Calu3 (cell line): ENCODE results near the gene WNK1. TPM values are rescaled to one million over a fixed set of nuclear protein-coding genes. Genes with fewer than 3 reads are reported as not detected.
A peak's percentile ranks its signal among the peaks of the same experiment; 100 is the strongest.

Source experiments
- BruUV-seq: library from RNA; stranded (reverse); fragments of 400-500 nt; replicated peaks from 2 replicates; lab custom pipeline; 2021; lab: Mats Ljungman, UMichigan
- CTCF ChIA-PET: fragments of 300-600 bp; sonication (Branson Sonifier 250); formaldehyde crosslinking; loops from one replicate; lab custom pipeline; 2022; ENCODE audit warnings: antibody characterized with exemption; lab: Charles Lee
- DNase-seq: peaks from one replicate; pipeline ENCODE4 v3.0.0; 2022
- H3K27ac Mint-ChIP-seq: one replicate; pipeline ENCODE4 v1.8.0; 2022; ENCODE audit warnings: mixed read lengths; ENCODE audit not compliant: unreplicated experiment
- H3K27me3 Mint-ChIP-seq: one replicate; pipeline ENCODE4 v1.8.0; 2022; ENCODE audit warnings: mixed read lengths; ENCODE audit not compliant: unreplicated experiment
- H3K36me3 Mint-ChIP-seq: one replicate; pipeline ENCODE4 v1.8.0; 2022; ENCODE audit warnings: mild to moderate bottlenecking, moderate library complexity, mixed read lengths; ENCODE audit not compliant: insufficient read depth, unreplicated experiment
- H3K4me1 Mint-ChIP-seq: one replicate; pipeline ENCODE4 v1.8.0; 2022; ENCODE audit warnings: mild to moderate bottlenecking, low read depth, mixed read lengths; ENCODE audit not compliant: unreplicated experiment
- H3K4me3 Mint-ChIP-seq: one replicate; pipeline ENCODE4 v1.8.0; 2022; ENCODE audit warnings: mild to moderate bottlenecking, low read depth, moderate library complexity, mixed read lengths; ENCODE audit not compliant: unreplicated experiment
- H3K9me3 Mint-ChIP-seq: one replicate; pipeline ENCODE4 v1.8.0; 2022; ENCODE audit warnings: low read depth, mixed read lengths; ENCODE audit not compliant: unreplicated experiment
- intact Hi-C: fragments of 100-400 bp; cut with micrococcal nuclease; formaldehyde crosslinking; loops from one replicate; pipeline ENCODE4 v1.10.0; 2022; ENCODE audit not compliant: unreplicated experiment
- total RNA-seq: library from RNA; stranded (reverse); gene quantifications from 2 replicates; pipeline ENCODE4 v1.2.3, GENCODE V29; 2022
- TF ChIP-seq, protein P1 (sequence below): fragments of 200-600 bp; IDR thresholded peaks from one replicate; pipeline ENCODE4 v1.8.0; 2022; ENCODE audit warnings: antibody characterized with exemption; ENCODE audit not compliant: unreplicated experiment

Gene WNK1
- total RNA-seq, 1 experiment from 2014 or later = 107 TPM

DNA sequence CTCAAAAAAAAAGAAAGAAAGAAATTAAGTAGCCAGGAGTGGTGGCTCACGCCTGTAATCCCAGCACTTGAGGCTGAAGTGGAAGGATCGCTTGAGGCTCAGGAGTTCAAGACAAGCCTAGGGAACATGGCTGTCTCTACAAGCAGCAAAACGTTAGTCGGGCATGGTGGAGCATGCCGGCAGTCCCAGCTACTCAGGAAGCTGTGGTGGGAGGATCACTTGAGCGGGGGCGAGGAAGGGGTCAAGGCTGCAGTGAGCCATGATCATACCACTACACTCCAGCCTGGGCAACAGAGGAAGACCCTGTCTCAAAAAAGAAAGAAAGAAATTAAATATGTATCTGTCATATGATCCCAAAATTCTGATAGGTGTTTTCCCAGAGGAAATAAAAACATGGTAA, 191.8 kb downstream of the WNK1 start:
- no peak for DNase-seq
- Mint-ChIP-seq H3K4me3 (no peak overlapping the region), H3K4me1 (peaks cover 8% of the 10 kb centered on the region), H3K27me3 (no peaks in the 10 kb centered on the region), H3K9me3 (no peaks in the 10 kb centered on the region), H3K27ac (no peak overlapping the region), H3K36me3 (peaks cover 23% of the 10 kb centered on the region)
- BruUV-seq = no TSS peak
- CTCF ChIA-PET = no interaction called here
- intact Hi-C loops = loop anchor here (10.0 kb wide), 1 partner anchor 129 kb away; no protein-coding TSS in a partner anchor
- TF ChIP-seq, protein P1, sequence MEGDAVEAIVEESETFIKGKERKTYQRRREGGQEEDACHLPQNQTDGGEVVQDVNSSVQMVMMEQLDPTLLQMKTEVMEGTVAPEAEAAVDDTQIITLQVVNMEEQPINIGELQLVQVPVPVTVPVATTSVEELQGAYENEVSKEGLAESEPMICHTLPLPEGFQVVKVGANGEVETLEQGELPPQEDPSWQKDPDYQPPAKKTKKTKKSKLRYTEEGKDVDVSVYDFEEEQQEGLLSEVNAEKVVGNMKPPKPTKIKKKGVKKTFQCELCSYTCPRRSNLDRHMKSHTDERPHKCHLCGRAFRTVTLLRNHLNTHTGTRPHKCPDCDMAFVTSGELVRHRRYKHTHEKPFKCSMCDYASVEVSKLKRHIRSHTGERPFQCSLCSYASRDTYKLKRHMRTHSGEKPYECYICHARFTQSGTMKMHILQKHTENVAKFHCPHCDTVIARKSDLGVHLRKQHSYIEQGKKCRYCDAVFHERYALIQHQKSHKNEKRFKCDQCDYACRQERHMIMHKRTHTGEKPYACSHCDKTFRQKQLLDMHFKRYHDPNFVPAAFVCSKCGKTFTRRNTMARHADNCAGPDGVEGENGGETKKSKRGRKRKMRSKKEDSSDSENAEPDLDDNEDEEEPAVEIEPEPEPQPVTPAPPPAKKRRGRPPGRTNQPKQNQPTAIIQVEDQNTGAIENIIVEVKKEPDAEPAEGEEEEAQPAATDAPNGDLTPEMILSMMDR = no peak

DNA sequence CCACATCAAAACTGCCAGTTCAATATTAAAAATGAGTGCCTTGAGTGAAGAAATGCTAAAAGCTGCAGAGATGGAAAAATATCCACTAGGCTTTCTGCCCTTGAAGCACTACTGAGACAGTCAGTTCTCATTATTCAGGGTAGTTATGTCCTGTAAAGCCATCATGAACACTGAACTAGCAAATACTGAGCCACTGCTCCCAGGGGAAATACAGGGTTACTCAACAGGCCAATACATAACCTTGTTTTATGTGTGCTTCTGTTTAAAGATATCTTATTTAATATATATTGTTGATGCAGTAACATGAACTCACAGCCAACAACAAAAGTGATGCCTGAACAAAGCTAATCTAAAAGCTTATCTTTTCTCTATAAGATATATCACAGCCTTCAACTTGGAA, 193.8 kb downstream of the WNK1 start:
- Mint-ChIP-seq H3K4me3 (no peak overlapping the region), H3K27ac (no peak overlapping the region), H3K9me3 (no peaks in the 10 kb centered on the region), H3K4me1 (peaks cover 13% of the 10 kb centered on the region), H3K27me3 (no peaks in the 10 kb centered on the region), H3K36me3 (peaks cover 31% of the 10 kb centered on the region)
- intact Hi-C loops = loop anchor here (5.0 to 10.0 kb wide), 2 partner anchors 131 to 374 kb away; no protein-coding TSS in a partner anchor
- TF ChIP-seq, protein P1 = no peak
- DNase-seq = no peak
- no TSS peak for BruUV-seq
- CTCF ChIA-PET = interaction anchor here (0.6 kb wide), 1 partner anchor 707 kb away, joined by 3 read pairs; no protein-coding TSS in a partner anchor

DNA sequence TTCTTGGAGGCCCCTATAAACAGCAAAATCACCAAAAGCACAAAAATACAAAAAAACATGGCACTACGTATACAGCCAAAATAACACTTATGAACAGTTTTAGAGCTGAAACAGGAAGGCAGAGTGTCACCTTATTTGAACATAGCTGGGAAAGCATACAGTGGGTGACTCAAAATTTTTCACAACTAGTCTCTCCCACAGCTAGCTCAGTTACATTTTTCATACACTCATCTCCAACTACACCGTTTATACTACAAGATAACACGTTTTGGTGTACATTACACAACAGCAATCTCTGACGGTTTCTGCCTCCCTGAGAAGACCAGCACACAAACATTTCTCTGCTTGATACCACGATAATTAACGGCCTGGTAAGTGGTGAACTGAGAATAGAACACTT, 194.3 kb downstream of the WNK1 start:
- intact Hi-C loops = loop anchor here (5.0 to 10.0 kb wide), 2 partner anchors 132 to 374 kb away; no protein-coding TSS in a partner anchor
- no TSS peak for BruUV-seq
- Mint-ChIP-seq H3K4me3 (no peak overlapping the region), H3K27ac (no peak overlapping the region), H3K27me3 (no peaks in the 10 kb centered on the region), H3K4me1 (peaks cover 17% of the 10 kb centered on the region), H3K36me3 (peaks cover 31% of the 10 kb centered on the region), H3K9me3 (no peaks in the 10 kb centered on the region)
- TF ChIP-seq, protein P1 = no peak
- CTCF ChIA-PET = interaction anchor here (0.6 kb wide), 1 partner anchor 706 kb away, joined by 3 read pairs; no protein-coding TSS in a partner anchor
- DNase-seq = no peak

DNA sequence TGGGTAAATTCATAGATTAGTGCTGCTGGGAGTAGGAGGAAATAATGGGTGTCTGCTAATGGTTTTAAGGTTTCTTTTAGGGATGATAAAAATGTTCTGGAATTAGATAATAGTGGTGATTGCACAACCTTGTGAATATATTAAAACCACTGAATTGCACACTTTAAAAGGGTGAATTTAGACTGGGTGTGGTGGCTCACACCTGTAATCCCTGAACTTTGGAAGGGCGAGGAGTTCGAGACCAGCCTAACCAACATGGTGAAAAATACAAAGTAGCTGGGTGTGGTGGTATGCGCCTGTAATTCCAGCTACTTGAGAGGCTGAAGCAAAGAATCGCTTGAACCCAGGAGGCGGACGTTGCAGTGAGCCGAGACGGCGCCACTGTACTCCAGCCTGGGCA, 195.9 kb downstream of the WNK1 start:
- peak overlapping the region; percentile 98 for H3K4me3 Mint-ChIP-seq
- H3K4me1 Mint-ChIP-seq = peaks cover 18% of the 10 kb centered on the region
- intact Hi-C loops = loop anchor here (5.0 to 10.0 kb wide), 2 partner anchors 133 to 376 kb away; no protein-coding TSS in a partner anchor
- H3K27ac Mint-ChIP-seq = peak overlapping the region; percentile 92
- TF ChIP-seq, protein P1 = no peak
- BruUV-seq = no TSS peak
- CTCF ChIA-PET = interaction anchor here (2.4 kb wide), 1 partner anchor 145 kb away, joined by 22 read pairs; no protein-coding TSS in a partner anchor
- no peak for DNase-seq
- H3K36me3 Mint-ChIP-seq = peaks cover 39% of the 10 kb centered on the region
- no peaks in the 10 kb centered on the region for H3K9me3 Mint-ChIP-seq
- H3K27me3 Mint-ChIP-seq = no peaks in the 10 kb centered on the region
